Thymus (tissue), 11 donors: ENCODE data around the gene CELA2A. TPM values are rescaled to one million over a fixed set of nuclear protein-coding genes. Genes with fewer than 3 reads are reported as not detected.
"Not testable (repeated sequence)": the region's sequence is repeated elsewhere in the genome, so short reads cannot be mapped to it uniquely, and the experiment has no call there.

ENCODE experiments used
- DNase-seq, 9 donors: peaks; one replicate each; pipeline ENCODE4 v3.0.0-alpha.2; 2013; ENCODE audit warnings: low spot score in 9 of 9, low read depth in 6 of 9, missing footprints in 1 of 9
- H3K27ac ChIP-seq, 2 donors: one replicate each; pipeline ENCODE4 v1.5.1; 2013; ENCODE audit warnings: control low read depth in 1 of 2, low read depth in 1 of 2, low read length in 1 of 2, mild to moderate bottlenecking in 1 of 2, moderate library complexity in 1 of 2
- H3K27me3 ChIP-seq, 2 donors: one replicate each; pipeline ENCODE4 v1.5.1; 2013; ENCODE audit warnings: low read length in 1 of 2; ENCODE audit not compliant: control insufficient read depth in 2 of 2, insufficient read depth in 1 of 2
- H3K36me3 ChIP-seq, 2 donors: one replicate each; pipeline ENCODE4 v1.5.1; 2013; ENCODE audit warnings: low read length in 1 of 2, mild to moderate bottlenecking in 1 of 2, moderate library complexity in 1 of 2; ENCODE audit not compliant: control insufficient read depth in 2 of 2, insufficient read depth in 2 of 2
- H3K4me1 ChIP-seq, 2 donors: one replicate each; pipeline ENCODE4 v1.5.1; 2013; ENCODE audit warnings: low read length in 2 of 2; ENCODE audit not compliant: control insufficient read depth in 2 of 2, insufficient read depth in 2 of 2
- H3K4me3 ChIP-seq, 2 donors: one replicate each; pipeline ENCODE4 v1.5.1; 2013; ENCODE audit warnings: low read length in 2 of 2, control low read depth in 1 of 2, mild to moderate bottlenecking in 1 of 2
- H3K9me3 ChIP-seq, 2 donors: one replicate each; pipeline ENCODE4 v1.5.1; 2013; ENCODE audit warnings: low read length in 1 of 2, mild to moderate bottlenecking in 1 of 2; ENCODE audit not compliant: control insufficient read depth in 2 of 2, insufficient read depth in 1 of 2
- WGBS: extraction: QIAGEN DNeasy Blood & Tissue Kit; methylation state at CpG from one replicate; pipeline ENCODE4 v1.1.7; 2013; 5-methylcytosine and 5-hydroxymethylcytosine counted together
- polyA plus RNA-seq: library from polyadenylated mRNA; stranded (reverse); fragments of 200-250 nt; gene quantifications from one replicate; pipeline ENCODE4 v1.2.3, GENCODE V29; 2013
- total RNA-seq: library from RNA; stranded (reverse); fragments of 120-200 nt; gene quantifications from one replicate; pipeline ENCODE4 v1.2.4, GENCODE V29; 2013
- donor health status: healthy.

Gene CELA2A
- total and polyA plus RNA-seq, 2 donors = 0.14 to 0.41 TPM

DNA sequence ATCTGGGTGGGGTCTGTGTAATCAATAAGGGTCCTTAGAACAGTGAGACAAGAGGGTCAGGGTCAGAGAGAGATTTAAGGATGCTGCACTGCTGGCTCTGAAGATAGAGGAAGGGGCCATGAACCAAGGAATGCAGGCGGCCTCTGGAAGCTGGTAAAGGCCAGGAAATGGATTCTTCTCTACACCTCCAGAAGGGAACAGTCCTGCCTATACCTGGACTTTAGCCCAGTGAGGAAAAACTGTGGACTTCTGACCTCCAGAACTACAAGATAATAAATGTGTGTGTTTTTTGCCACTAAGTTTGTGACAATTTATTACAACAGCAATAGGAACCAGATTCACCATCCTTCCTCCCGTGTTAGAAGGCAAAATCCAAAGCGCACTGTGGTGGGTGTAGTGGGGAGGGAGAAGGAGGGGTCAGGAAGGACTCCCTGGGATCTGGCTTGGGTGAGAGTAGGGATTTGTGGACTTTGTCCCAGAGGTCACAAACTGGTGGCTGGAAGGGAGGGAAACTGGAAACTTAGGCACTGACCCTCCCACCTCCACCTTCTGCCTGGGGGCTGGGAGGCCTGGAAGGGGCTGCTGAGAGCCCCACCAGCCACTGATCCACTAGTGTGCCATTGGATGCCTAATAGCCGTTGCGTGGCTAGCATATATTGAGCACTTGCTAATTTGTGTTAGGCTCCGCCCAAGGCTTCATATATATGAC is 5.4 kb upstream of the CELA2A start:
- Histone ChIP-seq H3K27me3 (peaks cover 0 to 4% of the 10 kb centered on the region in 2 donors), H3K4me3 (no peak overlapping the region), H3K36me3 (no peaks in the 10 kb centered on the region), H3K4me1 (no peaks in the 10 kb centered on the region), H3K9me3 (no peaks in the 10 kb centered on the region), H3K27ac (no peak overlapping the region)
- WGBS = 96% methylated on average over 6 of the region's 6 CpGs
- DNase-seq = no peak

DNA sequence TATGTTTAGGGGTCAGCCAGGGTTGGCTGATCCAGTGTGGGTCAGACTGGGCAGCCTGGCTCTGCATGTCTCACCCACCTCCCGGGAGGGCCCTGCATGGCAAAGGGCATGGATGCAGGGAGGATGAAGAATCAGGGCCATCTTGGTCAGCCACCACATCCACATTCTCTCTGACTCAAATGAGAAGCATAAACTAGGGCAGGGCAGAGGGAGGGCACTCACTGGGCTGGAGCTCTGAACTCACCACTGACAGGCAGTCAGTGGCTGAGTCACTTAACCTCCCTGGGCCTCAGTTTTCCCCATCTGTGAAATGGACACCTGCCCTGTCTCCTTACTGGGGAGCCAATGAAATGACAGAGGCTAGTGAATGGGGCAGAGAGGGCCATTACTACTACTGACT is 4.3 kb upstream of the CELA2A start:
- no peak for DNase-seq
- Histone ChIP-seq H3K27ac (no peak overlapping the region), H3K4me1 (no peaks in the 10 kb centered on the region), H3K27me3 (no peaks in the 10 kb centered on the region), H3K36me3 (no peaks in the 10 kb centered on the region), H3K9me3 (no peaks in the 10 kb centered on the region), H3K4me3 (no peak overlapping the region)
- WGBS = 98% methylated on average over 1 of the region's 1 CpG

DNA sequence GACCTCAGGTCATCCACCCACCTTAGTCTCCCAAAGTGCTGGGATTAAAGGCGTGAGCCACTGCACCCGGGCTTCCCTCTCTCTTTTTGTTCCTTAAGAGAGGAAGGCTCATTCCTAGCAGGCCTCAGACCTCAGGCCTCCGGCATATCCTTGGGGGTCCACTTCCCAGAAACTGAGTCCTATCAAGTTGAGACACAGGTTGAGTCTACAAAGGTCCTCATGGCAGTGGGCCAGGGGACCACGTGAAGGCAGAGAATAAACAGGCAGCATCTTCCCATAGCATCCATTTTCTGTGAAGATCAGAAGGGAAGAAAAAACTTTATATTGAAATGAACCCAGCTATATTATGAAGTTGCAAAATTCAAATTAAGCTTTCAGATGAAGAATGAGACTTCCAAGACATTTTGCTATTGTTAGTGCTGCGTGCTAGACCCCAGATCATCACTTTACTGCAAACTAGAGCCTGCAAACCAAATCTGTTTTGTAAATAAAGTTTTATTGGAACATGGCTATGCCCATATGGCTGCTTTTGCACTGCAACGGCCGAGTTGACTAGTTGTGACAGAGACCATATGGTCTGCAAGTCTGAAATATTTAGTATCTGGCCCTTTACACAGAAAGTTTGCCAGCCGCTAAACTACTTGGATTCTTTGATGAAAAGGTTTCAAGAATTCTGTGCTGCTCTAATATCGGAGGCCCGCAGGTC is 3.5 kb upstream of the CELA2A start:
- no peak overlapping the region for H3K27ac ChIP-seq
- no peaks in the 10 kb centered on the region for H3K4me1 ChIP-seq
- H3K36me3 ChIP-seq = no peaks in the 10 kb centered on the region
- no peak for DNase-seq
- H3K27me3 ChIP-seq = no peaks in the 10 kb centered on the region
- H3K9me3 ChIP-seq = no peaks in the 10 kb centered on the region
- H3K4me3 ChIP-seq = no peak overlapping the region
- 97% methylated on average over 10 of the region's 10 CpGs for WGBS

DNA sequence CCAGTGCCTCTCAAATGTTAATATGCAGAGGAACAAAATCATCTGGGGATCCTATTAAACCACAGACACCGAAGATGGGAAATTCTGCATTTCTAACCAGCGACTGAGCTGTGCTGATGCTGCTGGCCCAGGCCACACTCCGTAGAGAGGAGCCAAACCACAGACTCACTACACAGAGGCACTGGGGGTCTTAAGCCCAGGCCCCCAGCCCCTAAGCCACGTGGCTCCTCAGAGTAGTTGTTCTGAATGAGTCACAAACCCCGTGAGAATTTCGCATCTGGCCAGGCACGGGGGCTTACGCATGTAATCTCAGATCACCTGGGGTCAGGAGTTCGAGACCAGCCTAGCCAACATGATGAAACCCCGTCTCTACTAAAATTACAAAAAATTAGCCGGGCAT is 2.8 kb upstream of the CELA2A start:
- Histone ChIP-seq H3K9me3 (no peaks in the 10 kb centered on the region), H3K27me3 (no peaks in the 10 kb centered on the region), H3K4me1 (no peaks in the 10 kb centered on the region), H3K4me3 (no peak overlapping the region), H3K27ac (no peak overlapping the region), H3K36me3 (no peaks in the 10 kb centered on the region)
- WGBS = 89% methylated on average over 11 of the region's 11 CpGs
- no peak for DNase-seq

DNA sequence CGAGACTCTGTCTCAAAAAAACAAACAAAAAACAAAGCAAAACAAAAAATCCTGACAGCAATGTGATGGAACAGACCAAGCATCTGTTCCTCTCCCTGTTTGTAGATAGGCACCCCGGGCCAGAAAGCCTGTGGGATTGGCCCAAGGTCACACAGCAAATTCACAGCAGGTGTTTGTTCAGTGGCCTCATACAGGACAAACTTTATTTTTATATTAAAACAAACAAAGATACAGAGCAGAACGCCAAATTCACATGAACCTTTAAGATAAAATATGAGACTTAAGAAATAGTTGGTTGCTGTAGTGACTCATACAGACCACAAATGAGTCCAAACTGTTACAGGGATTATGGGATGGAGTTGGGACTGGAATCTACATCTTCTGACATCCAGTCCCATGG is 2.3 kb upstream of the CELA2A start:
- Histone ChIP-seq H3K36me3 (no peaks in the 10 kb centered on the region), H3K4me1 (no peaks in the 10 kb centered on the region), H3K4me3 (no peak overlapping the region), H3K9me3 (no peaks in the 10 kb centered on the region), H3K27me3 (no peaks in the 10 kb centered on the region), H3K27ac (no peak overlapping the region)
- DNase-seq = no peak
- WGBS = 91% methylated on average over 3 of the region's 3 CpGs

DNA sequence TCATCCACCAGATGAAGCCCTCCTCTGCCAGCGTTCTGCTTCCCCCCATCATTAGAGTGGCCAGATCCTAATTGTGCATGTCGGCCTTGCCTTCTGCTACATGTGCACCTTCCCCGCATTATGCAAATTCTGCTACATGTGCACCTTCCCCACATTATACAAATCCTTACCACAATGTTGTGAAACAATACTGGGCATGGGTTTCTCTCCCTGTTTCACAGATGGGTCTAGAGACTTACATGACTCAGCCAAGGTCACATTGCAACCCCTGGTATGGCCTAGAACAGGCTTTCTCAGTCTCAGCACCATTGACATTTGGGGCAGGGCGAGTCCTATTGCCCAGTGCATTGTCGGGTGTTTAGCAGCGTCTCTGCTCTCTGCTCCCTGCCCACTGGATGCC is 1.0 kb upstream of the CELA2A start:
- no peaks in the 10 kb centered on the region for H3K27me3 ChIP-seq
- WGBS = 81% methylated on average over 6 of the region's 6 CpGs
- no peak for DNase-seq
- H3K36me3 ChIP-seq = no peaks in the 10 kb centered on the region
- H3K9me3 ChIP-seq = no peaks in the 10 kb centered on the region
- H3K27ac ChIP-seq = no peak overlapping the region
- H3K4me1 ChIP-seq = no peaks in the 10 kb centered on the region
- H3K4me3 ChIP-seq = no peak overlapping the region

DNA sequence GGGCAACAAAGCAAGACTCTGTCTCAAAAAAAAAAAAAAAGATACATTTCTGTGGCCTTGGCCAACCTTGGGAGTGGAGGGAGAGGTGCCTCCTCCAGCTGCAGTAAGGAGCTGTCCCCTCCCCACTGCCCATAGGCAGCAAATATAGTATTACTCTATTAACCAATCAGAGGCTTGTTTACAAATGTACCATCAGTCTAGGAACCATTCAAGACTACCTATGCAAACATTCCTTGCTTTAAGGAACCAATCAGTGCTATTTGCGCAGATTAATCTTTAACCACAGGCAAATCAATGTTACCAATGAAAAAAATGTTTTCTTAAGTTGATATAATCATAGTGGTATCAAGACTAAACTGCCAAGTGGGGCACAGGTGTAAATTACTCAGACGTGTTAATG is 1.1 kb downstream of the CELA2A start:
- no peaks in the 10 kb centered on the region for H3K4me1 ChIP-seq
- H3K4me3 ChIP-seq = no peak overlapping the region
- 92% methylated on average over 2 of the region's 2 CpGs for WGBS
- no peak overlapping the region for H3K27ac ChIP-seq
- no peaks in the 10 kb centered on the region for H3K9me3 ChIP-seq
- H3K27me3 ChIP-seq = no peaks in the 10 kb centered on the region
- DNase-seq = no peak
- H3K36me3 ChIP-seq = no peaks in the 10 kb centered on the region

DNA sequence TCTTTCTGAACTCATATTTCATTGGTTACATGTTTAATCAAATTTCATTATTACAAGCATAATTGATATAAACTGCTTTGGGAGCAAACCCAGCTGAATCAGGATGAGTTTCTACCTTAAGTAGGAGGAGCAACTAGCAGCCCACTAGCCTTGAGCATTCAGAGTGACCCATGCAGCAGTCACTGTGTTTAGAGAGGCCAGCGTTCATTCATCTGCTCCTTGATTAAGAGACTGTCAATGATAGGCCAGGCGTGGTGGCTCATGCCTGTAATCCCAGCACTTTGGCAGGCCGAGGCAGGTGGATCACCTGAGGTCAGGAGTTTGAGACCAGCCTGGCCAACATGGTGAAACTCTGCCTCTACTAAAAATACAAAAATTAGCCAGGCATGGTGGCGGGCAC is 1.9 kb downstream of the CELA2A start:
- not testable (repeated sequence) for H3K4me3 ChIP-seq, H3K9me3 ChIP-seq, H3K4me1 ChIP-seq, H3K27ac ChIP-seq, H3K27me3 ChIP-seq, H3K36me3 ChIP-seq, DNase-seq
- 96% methylated on average over 4 of the region's 4 CpGs for WGBS

DNA sequence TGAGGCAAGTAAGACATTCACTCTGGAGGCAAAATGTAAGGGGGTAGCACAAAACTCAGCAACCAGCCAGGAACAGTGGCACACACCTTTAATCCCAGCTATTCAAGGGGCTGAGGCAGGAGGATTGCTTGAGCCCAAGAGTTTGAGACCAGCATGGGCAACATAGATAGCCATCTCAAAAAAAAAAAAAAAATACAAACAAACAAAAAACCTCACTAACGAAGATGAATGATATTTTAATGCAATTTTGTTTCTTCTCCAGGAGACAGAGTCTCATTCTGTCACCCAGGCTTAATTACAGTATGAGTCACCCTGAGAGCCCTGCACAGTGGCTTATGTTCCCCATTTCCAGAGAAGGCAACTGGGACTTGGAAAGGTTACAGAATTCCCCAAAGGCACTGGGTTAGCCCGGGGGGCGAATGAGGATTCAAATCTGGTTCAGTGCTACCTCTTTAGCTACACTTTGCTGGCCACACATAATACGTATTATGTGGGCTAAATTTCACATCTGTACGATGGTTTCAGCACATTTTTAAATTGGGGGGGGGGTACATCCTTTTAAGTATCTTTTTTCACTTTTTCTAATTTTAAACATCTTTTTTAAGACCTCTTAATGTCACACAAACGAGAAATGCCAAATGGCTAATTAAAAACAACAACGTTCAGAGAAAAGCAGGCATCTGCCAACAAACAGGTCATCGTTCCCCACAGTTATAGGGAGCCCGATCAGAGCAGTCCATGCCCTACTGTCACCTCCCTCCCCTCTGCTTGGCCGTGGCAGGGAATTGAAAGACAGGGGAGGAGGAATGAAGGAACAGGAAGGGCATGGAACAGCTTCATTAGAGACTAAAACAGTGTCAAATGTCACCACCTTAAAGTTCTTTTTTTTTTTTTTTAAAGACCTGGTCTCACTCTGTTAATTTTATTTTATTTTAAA is 3.5 kb downstream of the CELA2A start:
- no peaks in the 10 kb centered on the region for H3K36me3 ChIP-seq
- DNase-seq = no peak

More for the DNA sequence above, 3.5 kb downstream of the CELA2A start:
- WGBS = 84% methylated on average over 10 of the region's 10 CpGs
- Histone ChIP-seq H3K9me3 (no peaks in the 10 kb centered on the region), H3K4me1 (no peaks in the 10 kb centered on the region), H3K4me3 (no peak overlapping the region), H3K27ac (no peak overlapping the region), H3K27me3 (no peaks in the 10 kb centered on the region)
